Peyer's patch (tissue), 4 donors: ENCODE measurements around the gene MMP24.

Source experiments
- CTCF ChIP-seq, 6 experiments: fragments of 450-650 bp in 4 of 6; fragments of 200-600 bp in 2 of 6; sonication (generic) in 1 of 6; IDR thresholded peaks; one replicate each; pipeline ENCODE4 v1.5.1; 2017 to 2019; ENCODE audit warnings: antibody characterized with exemption in 6 of 6, mild to moderate bottlenecking in 3 of 6, moderate library complexity in 1 of 6
- POLR2A ChIP-seq, 2 donors: fragments of 450-650 bp; IDR thresholded peaks; one replicate each; pipeline ENCODE4 v1.5.1; 2017; ENCODE audit warnings: antibody characterized with exemption in 2 of 2, mild to moderate bottlenecking in 2 of 2, moderate library complexity in 2 of 2

- TF ChIP-seq CTCF (IDR thresholded peaks at IDR 0.05) (no peak), POLR2A (IDR thresholded peaks at IDR 0.05) (no peak)
Measured at GRCh38 chr20:35292504-35293285, 66.2 kb downstream of the MMP24 start.
